Stomach (tissue), 9 donors: ENCODE results near the gene CLEC2D. TPM values are rescaled to one million over a fixed set of nuclear protein-coding genes. Genes with fewer than 3 reads are reported as not detected.

Source experiments
- DNase-seq, 2 donors: peaks; one replicate each; pipeline versions ENCODE4 v3.0.0 to v3.0.0-alpha.2; 2013 to 2019
- H3K27ac ChIP-seq, 5 donors: fragments of 200-600 bp in 4 of 5; sonication (generic) in 4 of 5; one replicate each; pipeline ENCODE4 v1.5.1; 2013 to 2019; ENCODE audit warnings: mild to moderate bottlenecking in 1 of 5, moderate library complexity in 1 of 5
- H3K27me3 ChIP-seq, 3 donors: fragments of 200-600 bp; sonication (generic); one replicate each; pipeline ENCODE4 v1.5.1; 2017 to 2019; ENCODE audit warnings: mixed run types in 1 of 3
- H3K36me3 ChIP-seq, 4 donors: fragments of 200-600 bp; sonication (generic); 1 replicate in 3 of 4; 2 replicates in 1 of 4; pipeline ENCODE4 v1.5.1; 2016 to 2019
- H3K4me1 ChIP-seq, 4 donors: fragments of 200-600 bp; sonication (generic); one replicate each; pipeline ENCODE4 v1.5.1; 2016 to 2019
- H3K4me3 ChIP-seq, 4 donors: fragments of 200-600 bp; sonication (generic) in 3 of 4; one replicate each; pipeline ENCODE4 v1.5.1; 2016 to 2019; ENCODE audit warnings: mild to moderate bottlenecking in 1 of 4
- H3K9me3 ChIP-seq, 4 donors: fragments of 200-600 bp; sonication (generic); one replicate each; pipeline ENCODE4 v1.5.1; 2016 to 2019
- CTCF ChIP-seq, 7 experiments: fragments of 450-650 bp in 4 of 7; fragments of 200-600 bp in 3 of 7; sonication (generic) in 3 of 7; IDR thresholded peaks; one replicate each; pipeline ENCODE4 v1.5.1; 2016 to 2019; ENCODE audit warnings: antibody characterized with exemption in 7 of 7, control low read depth in 2 of 7, mild to moderate bottlenecking in 1 of 7
- EP300 ChIP-seq: sonication (generic); formaldehyde crosslinking; IDR thresholded peaks from one replicate; pipeline ENCODE4 v1.6.1; 2017; ENCODE audit warnings: antibody characterized with exemption
- POLR2A ChIP-seq, 4 donors: fragments of 450-650 bp; IDR thresholded peaks; one replicate each; pipeline ENCODE4 v1.6.1; 2016; ENCODE audit warnings: antibody characterized with exemption in 4 of 4, control low read depth in 2 of 4, mild to moderate bottlenecking in 1 of 4, moderate library complexity in 1 of 4
- POLR2AphosphoS5 ChIP-seq, 3 donors: sonication (generic); formaldehyde crosslinking; IDR thresholded peaks; one replicate each; pipeline ENCODE4 v1.6.1; 2016; ENCODE audit warnings: antibody characterized with exemption in 3 of 3
- WGBS, 5 donors: extraction: QIAGEN DNeasy Blood & Tissue Kit in 3 of 5; methylation state at CpG; one replicate each; pipeline versions ENCODE4 v1.1.5 to v1.1.7; 2013 to 2018; 5-methylcytosine and 5-hydroxymethylcytosine counted together
- intact Hi-C: fragments of 100-400 bp; cut with DNase I; formaldehyde crosslinking; loops from one replicate; pipeline ENCODE4 v1.15.1; 2023; ENCODE audit warnings: low total_unique reads
- polyA plus RNA-seq, 3 donors: library from polyadenylated mRNA; stranded (reverse); fragments of 200-250 nt; gene quantifications; one replicate each; pipeline ENCODE4 v1.2.3, GENCODE V29; 2013
- total RNA-seq, 5 donors: library from RNA; depleted of rRNA; stranded (reverse); fragments of >200 nt; gene quantifications; one replicate each; pipeline versions ENCODE4 v1.1.0 to v1.2.3, GENCODE V29; 2014 to 2016
- donor health status: healthy with polysubstance abuse.
- donor health status: Bipolar disorder and iron deficiency.
- donor health status: healthy.

CLEC2D gene
- total and polyA plus RNA-seq, 8 donors: 2.2 to 90.2 (median 21.1) TPM; not detected in 1

- no peaks in the 10 kb centered on the region for H3K36me3 ChIP-seq
- no peak for DNase-seq
- peaks cover 0 to 14% (median 2%) of the 10 kb centered on the region in 4 donors for H3K4me1 ChIP-seq
- H3K27me3 ChIP-seq: no peaks in the 10 kb centered on the region
- H3K4me3 ChIP-seq: no peak overlapping the region
- no peaks in the 10 kb centered on the region for H3K9me3 ChIP-seq
- intact Hi-C loops: loop anchor here (5.0 kb wide), 1 partner anchor 70 kb away; no protein-coding TSS in a partner anchor
- TF ChIP-seq POLR2A (IDR thresholded peaks at IDR 0.05) (no peak), CTCF (IDR thresholded peaks at IDR 0.05) (no peak), POLR2AphosphoS5 (IDR thresholded peaks at IDR 0.05) (no peak), EP300 (no peak)
- peak overlapping the region in 1 of 5 donors; percentile 28 for H3K27ac ChIP-seq
These were observed 37.8 kb downstream of the CLEC2D start for GRCh38 chr12:9707356-9707755.

DNA sequence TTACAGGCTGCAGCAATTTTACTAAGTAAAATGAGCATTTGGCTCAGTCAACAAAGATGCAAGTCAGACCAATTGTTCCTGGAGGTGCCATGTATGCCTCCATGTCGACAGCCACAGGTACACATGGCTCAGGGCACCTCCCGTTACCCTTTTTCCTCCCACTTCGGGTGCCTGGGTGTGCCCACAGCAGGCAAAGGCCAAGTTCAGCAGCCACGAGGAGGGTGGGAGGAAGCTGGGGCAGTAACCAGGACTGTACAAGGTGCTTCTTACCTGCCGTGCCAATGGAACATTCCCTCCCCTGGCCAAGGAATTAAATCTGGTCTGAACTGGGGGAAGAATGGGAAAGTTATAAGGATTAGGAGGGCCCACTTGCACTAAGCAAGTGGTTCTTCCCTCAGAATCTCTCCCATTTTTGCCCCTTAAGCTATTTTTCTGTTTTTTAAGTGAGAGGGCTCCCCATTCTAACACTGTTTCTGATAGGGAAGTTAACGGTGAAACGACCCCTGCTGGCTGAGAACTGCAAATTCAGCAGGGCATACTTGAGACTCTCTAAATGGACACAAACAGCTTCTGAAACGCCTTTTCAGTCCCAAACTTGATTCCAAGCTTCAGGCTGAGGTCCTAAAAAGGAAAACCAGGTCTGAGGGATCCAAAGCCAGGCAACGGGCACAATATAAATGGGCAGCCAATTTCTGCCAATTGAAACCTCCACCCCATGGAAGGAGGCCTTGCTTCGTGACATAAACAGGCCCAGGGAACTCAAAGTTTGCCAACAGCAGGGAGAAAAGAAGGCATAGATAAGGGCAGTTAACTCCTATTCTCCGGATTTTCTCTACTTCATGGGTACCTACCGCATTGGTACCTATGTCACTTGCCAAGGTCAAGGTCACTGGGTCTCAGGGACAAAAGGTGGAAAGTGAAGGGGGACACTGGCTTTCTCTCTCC lies 38.6 kb downstream of the CLEC2D start:
- Histone ChIP-seq H3K27ac (peak overlapping the region in 3 of 5 donors; percentile 28 to 44 (median 35)), H3K27me3 (no peaks in the 10 kb centered on the region), H3K4me3 (no peak overlapping the region), H3K9me3 (no peaks in the 10 kb centered on the region), H3K36me3 (no peaks in the 10 kb centered on the region), H3K4me1 (peaks cover 0 to 14% (median 2%) of the 10 kb centered on the region in 4 donors)
- WGBS, 5 donors: 38 to 50% (median 41%) methylated on average over 12 of the region's 12 CpGs
- no peak for TF ChIP-seq POLR2AphosphoS5 (IDR thresholded peaks at IDR 0.05)
- peak in 5 of 7 experiments; percentile 68 to 82 (median 76) for TF ChIP-seq CTCF (IDR thresholded peaks at IDR 0.05)
- DNase-seq: peak; percentile 58 to 72
- intact Hi-C loops: loop anchor here (5.0 kb wide), 1 partner anchor 71 kb away; no protein-coding TSS in a partner anchor

- intact Hi-C loops: loop anchor here (5.0 kb wide), 1 partner anchor 72 kb away; no protein-coding TSS in a partner anchor
- TF ChIP-seq POLR2AphosphoS5 (IDR thresholded peaks at IDR 0.05) (no peak), EP300 (no peak), POLR2A (IDR thresholded peaks at IDR 0.05) (no peak), CTCF (IDR thresholded peaks at IDR 0.05) (no peak)
- no peaks in the 10 kb centered on the region for H3K9me3 ChIP-seq
- no peaks in the 10 kb centered on the region for H3K36me3 ChIP-seq
- no peaks in the 10 kb centered on the region for H3K27me3 ChIP-seq
- DNase-seq: no peak
- no peak overlapping the region for H3K27ac ChIP-seq
- no peak overlapping the region for H3K4me3 ChIP-seq
- H3K4me1 ChIP-seq: peaks cover 0 to 14% (median 2%) of the 10 kb centered on the region in 4 donors
- 77 to 88% (median 87%) methylated on average over 3 of the region's 3 CpGs for WGBS, 5 donors
These were observed 39.3 kb downstream of the CLEC2D start for GRCh38 chr12:9708853-9709252.

GRCh38 chr12:9710584-9711375 lies 41.3 kb downstream of the CLEC2D start:
- intact Hi-C loops: no loop called here
- WGBS, 5 donors: 86 to 95% (median 94%) methylated on average over 2 to 3 of the region's 3 CpGs
- Histone ChIP-seq H3K36me3 (no peaks in the 10 kb centered on the region), H3K4me3 (no peak overlapping the region), H3K4me1 (peaks cover 0 to 14% (median 2%) of the 10 kb centered on the region in 4 donors), H3K27me3 (no peaks in the 10 kb centered on the region), H3K9me3 (no peaks in the 10 kb centered on the region), H3K27ac (no peak overlapping the region)
- TF ChIP-seq CTCF (IDR thresholded peaks at IDR 0.05): no peak
- no peak for TF ChIP-seq EP300
- no peak for TF ChIP-seq POLR2AphosphoS5 (IDR thresholded peaks at IDR 0.05)
- no peak for TF ChIP-seq POLR2A (IDR thresholded peaks at IDR 0.05)
- DNase-seq: no peak
